HCT116 (cell line): ENCODE measurements around the gene MLX. TPM values are rescaled to one million over a fixed set of nuclear protein-coding genes. Genes with fewer than 3 reads are reported as not detected.

Experiments
- ATAC-seq: fragments of 200-7000 bp; cut with Tn5 transposase; 2 replicates; pipeline ENCODE4 v1.9.1; 2020; ENCODE audit warnings: mild to moderate bottlenecking, moderate library complexity
- BruUV-seq: library from RNA; stranded (reverse); fragments of 400-500 nt; replicated peaks from 2 replicates; lab custom pipeline; 2021; lab: Mats Ljungman, UMichigan
- CTCF ChIA-PET: fragments of 300-600 bp; sonication (Branson Sonifier 250); formaldehyde crosslinking; loops from one replicate; lab custom pipeline; 2021; ENCODE audit warnings: antibody characterized with exemption; lab: Charles Lee
- POLR2A ChIA-PET: fragments of 300-600, 350-600 bp; sonication (Branson Sonifier 250); formaldehyde crosslinking; loops from one replicate; lab custom pipeline; 2021; ENCODE audit warnings: antibody characterized with exemption; lab: Charles Lee
- RAD21 ChIA-PET, 2 experiments: fragments of 300-600 bp; sonication (Branson Sonifier 250); formaldehyde crosslinking; loops; one replicate each; lab custom pipeline; 2023; ENCODE audit warnings: low total read pairs in 2 of 2; ENCODE audit not compliant: uncharacterized antibody in 2 of 2, unreplicated experiment in 2 of 2, low non-redundant PET in 1 of 2; lab: Charles Lee
- DNase-seq: peaks from one replicate; pipeline ENCODE4 v3.0.0-alpha.2; 2010; ENCODE audit warnings: low read depth, low spot score
- H2AFZ ChIP-seq: fragments of 200-600 bp; shearing (Covaris generic), sonication (generic); 2 replicates; pipeline ENCODE4 v1.6.1; 2017; ENCODE audit warnings: low read depth, mixed run types, mixed read lengths, antibody characterized with exemption, low read length; ENCODE audit not compliant: poor library complexity, severe bottlenecking
- H3K27ac ChIP-seq: 2 replicates; pipeline ENCODE4 v1.5.1; 2012; ENCODE audit warnings: low read depth, low read length
- H3K27me3 ChIP-seq: fragments of 200-600 bp; sonication (generic); 2 replicates; pipeline ENCODE4 v1.6.1; 2016; ENCODE audit warnings: mixed run types, low read length, mixed read lengths; ENCODE audit not compliant: insufficient read depth
- H3K36me3 ChIP-seq, 2 experiments: fragments of 200-500 bp in 1 of 2; fragments of 200-600 bp in 1 of 2; sonication (Bioruptor generic) in 1 of 2; sonication (generic) in 1 of 2; 2 replicates each; pipeline versions ENCODE4 v1.5.1 to v1.6.1; 2014 to 2016; ENCODE audit warnings: low read length in 2 of 2, inconsistent platforms in 1 of 2, mixed read lengths in 1 of 2, mixed run types in 1 of 2; ENCODE audit not compliant: insufficient read depth in 2 of 2, control insufficient read depth in 1 of 2
- H3K4me1 ChIP-seq, 2 experiments: fragments of 200-600 bp in 1 of 2; sonication (generic) in 1 of 2; 2 replicates each; pipeline versions ENCODE4 v1.5.1 to v1.6.1; 2012 to 2017; ENCODE audit warnings: low read length in 2 of 2, inconsistent platforms in 1 of 2, mild to moderate bottlenecking in 1 of 2, mixed read lengths in 1 of 2, mixed run types in 1 of 2, moderate library complexity in 1 of 2; ENCODE audit not compliant: insufficient read depth in 2 of 2, control insufficient read depth in 1 of 2
- H3K4me2 ChIP-seq: fragments of 200-600 bp; sonication (generic); 2 replicates; pipeline ENCODE4 v1.6.1; 2017; ENCODE audit warnings: mixed run types, low read length, mixed read lengths
- H3K4me3 ChIP-seq, 2 experiments: fragments of 200-600 bp in 1 of 2; sonication (generic) in 1 of 2; replicated peaks in 1 of 2; 2 replicates each; pipeline ENCODE4 v1.5.1; 2011 to 2016; ENCODE audit warnings: low read length in 2 of 2, control low read depth in 1 of 2, low read depth in 1 of 2, mild to moderate bottlenecking in 1 of 2, mixed read lengths in 1 of 2, mixed run types in 1 of 2
- H3K79me2 ChIP-seq: fragments of 200-600 bp; sonication (generic); 2 replicates; pipeline ENCODE4 v1.6.1; 2017; ENCODE audit warnings: mild to moderate bottlenecking, mixed run types, low read length, moderate library complexity, mixed read lengths; ENCODE audit not compliant: insufficient read depth
- H3K9ac ChIP-seq: fragments of 200-600 bp; sonication (generic); 2 replicates; pipeline ENCODE4 v1.6.1; 2016; ENCODE audit warnings: low read length, mixed read lengths
- H3K9me2 ChIP-seq: fragments of 200-600 bp; sonication (generic), shearing (Covaris generic); 2 replicates; pipeline ENCODE4 v1.6.1; 2017; ENCODE audit warnings: mixed run types, mild to moderate bottlenecking, moderate library complexity; ENCODE audit not compliant: insufficient read depth
- H3K9me3 ChIP-seq, 2 experiments: fragments of 200-500 bp in 1 of 2; fragments of 200-600 bp in 1 of 2; sonication (Bioruptor generic) in 1 of 2; sonication (generic) in 1 of 2; 2 replicates each; pipeline ENCODE4 v1.6.1; 2014 to 2017; ENCODE audit warnings: low read length in 2 of 2, mixed read lengths in 2 of 2, inconsistent platforms in 1 of 2, low read depth in 1 of 2, mild to moderate bottlenecking in 1 of 2, mixed run types in 1 of 2, moderate library complexity in 1 of 2; ENCODE audit not compliant: control insufficient read depth in 1 of 2, insufficient read depth in 1 of 2
- H4K20me1 ChIP-seq: fragments of 200-600 bp; sonication (generic), shearing (Covaris generic); 2 replicates; pipeline ENCODE4 v1.6.1; 2017; ENCODE audit warnings: mixed run types, mild to moderate bottlenecking, moderate library complexity; ENCODE audit not compliant: insufficient read depth
- CBX3 ChIP-seq: IDR thresholded peaks from 2 replicates; pipeline ENCODE4 v1.6.1; 2012; ENCODE audit warnings: low read depth
- CEBPB ChIP-seq: IDR thresholded peaks from 2 replicates; pipeline ENCODE4 v1.6.1; 2012; ENCODE audit warnings: low read depth
- EGR1 ChIP-seq: IDR thresholded peaks from 2 replicates; pipeline ENCODE4 v1.6.1; 2012; ENCODE audit warnings: low read depth
- EZH2 ChIP-seq: fragments of 200-600 bp; sonication (generic); IDR thresholded peaks from 2 replicates; pipeline ENCODE4 v1.6.1; 2017; ENCODE audit warnings: antibody characterized with exemption, mixed run types
- EZH2phosphoT487 ChIP-seq: fragments of 200-600 bp; IDR thresholded peaks from 2 replicates; pipeline ENCODE4 v1.6.1; 2018; ENCODE audit warnings: antibody characterized with exemption, borderline replicate concordance
- JUND ChIP-seq: IDR thresholded peaks from 2 replicates; pipeline ENCODE4 v1.6.1; 2012
- POLR2AphosphoS5 ChIP-seq: IDR thresholded peaks from 2 replicates; pipeline ENCODE4 v1.6.1; 2011; ENCODE audit warnings: mild to moderate bottlenecking, low read depth, low read length, moderate library complexity
- RAD21 ChIP-seq: IDR thresholded peaks from 2 replicates; pipeline ENCODE4 v1.6.1; 2012; ENCODE audit warnings: low read depth, mild to moderate bottlenecking
- YY1 ChIP-seq: IDR thresholded peaks from 2 replicates; pipeline ENCODE4 v1.6.1; 2011; ENCODE audit warnings: low read length, low read depth, moderate library complexity, mild to moderate bottlenecking; ENCODE audit not compliant: insufficient replicate concordance; ENCODE audit errors: extremely low read depth
- intact Hi-C: fragments of 100-400 bp; cut with micrococcal nuclease; formaldehyde crosslinking; loops from 2 replicates; pipeline ENCODE4 v1.10.0; 2022
- total RNA-seq: library from RNA; stranded (reverse); gene quantifications from one replicate; pipeline ENCODE4 v1.2.1, GENCODE V29; 2021; ENCODE audit not compliant: unreplicated experiment
- TF ChIP-seq, protein P1 (sequence below): IDR thresholded peaks from 2 replicates; pipeline ENCODE4 v1.6.1; 2012; ENCODE audit warnings: low read depth
- TF ChIP-seq, protein P2 (sequence below): IDR thresholded peaks from 2 replicates; pipeline ENCODE4 v1.6.1; 2012
- TF ChIP-seq, protein P3 (sequence below), 3 experiments: fragments of 200-600 bp in 1 of 3; sonication (generic) in 1 of 3; IDR thresholded peaks in 2 of 3; conservative IDR thresholded peaks in 1 of 3; 2 replicates each; pipeline ENCODE4 v1.5.1; 2012 to 2017; ENCODE audit warnings: low read depth in 2 of 3, low read length in 2 of 3, antibody characterized with exemption in 1 of 3, borderline replicate concordance in 1 of 3, control low read depth in 1 of 3, mild to moderate bottlenecking in 1 of 3, mixed read lengths in 1 of 3, mixed run types in 1 of 3, moderate library complexity in 1 of 3; ENCODE audit not compliant: insufficient read depth in 1 of 3
- TF ChIP-seq, protein P4 (sequence below): IDR thresholded peaks from 2 replicates; pipeline ENCODE4 v1.6.1; 2011; ENCODE audit warnings: mild to moderate bottlenecking, low read length, moderate library complexity; ENCODE audit not compliant: insufficient replicate concordance; ENCODE audit errors: extremely low read depth

Gene MLX
- total RNA-seq, 1 experiment from 2014 or later: 47.9 TPM

DNA sequence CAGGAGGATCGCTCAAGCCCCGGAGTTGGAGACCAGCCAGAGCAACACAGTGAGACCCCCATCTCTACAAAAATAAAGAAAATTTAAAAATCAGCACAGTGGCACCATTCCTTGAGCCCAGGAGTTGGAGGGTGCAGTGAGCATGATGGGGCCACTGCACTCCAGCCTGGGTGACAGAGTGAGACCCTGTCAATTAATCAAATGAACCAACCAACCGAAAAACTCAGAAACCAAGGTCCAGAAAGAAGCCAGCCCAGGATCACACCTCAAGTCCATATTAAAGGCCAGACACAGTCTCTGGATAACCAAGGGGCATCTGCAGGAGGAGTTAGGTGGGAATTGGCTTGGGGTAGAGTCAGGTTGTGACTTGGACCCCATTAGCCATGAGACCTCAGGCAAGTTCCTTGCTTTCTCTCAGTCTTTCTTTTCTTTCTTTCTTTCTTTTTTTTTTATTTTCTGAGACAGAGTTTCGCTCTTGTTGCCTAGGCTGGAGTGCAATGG, 11.7 kb upstream of the MLX start:
- intact Hi-C loops: no loop called here
- Histone ChIP-seq H3K9me3 (no peaks in the 10 kb centered on the region), H3K9ac (peak overlapping the region; percentile 97), H3K4me3 (peak overlapping the region; percentile 93 to 99), H3K4me2 (peak overlapping the region; percentile 86), H3K27ac (peak overlapping the region; percentile 94), H3K27me3 (no peaks in the 10 kb centered on the region), H3K9me2 (no peaks in the 10 kb centered on the region), H2AFZ (no peak overlapping the region), H3K4me1 (peaks cover 13 to 39% of the 10 kb centered on the region in 2 experiments), H3K79me2 (peaks cover 17% of the 10 kb centered on the region; the same call in 1 of the 2 replicates), H4K20me1 (no peaks in the 10 kb centered on the region), H3K36me3 (no peaks in the 10 kb centered on the region)
- TSS peak; percentile 92 for BruUV-seq
- RAD21 ChIA-PET: no interaction called here
- peak; percentile 3 for ATAC-seq
- no peak for TF ChIP-seq CEBPB
- TF ChIP-seq POLR2AphosphoS5: no peak
- TF ChIP-seq, protein P1, sequence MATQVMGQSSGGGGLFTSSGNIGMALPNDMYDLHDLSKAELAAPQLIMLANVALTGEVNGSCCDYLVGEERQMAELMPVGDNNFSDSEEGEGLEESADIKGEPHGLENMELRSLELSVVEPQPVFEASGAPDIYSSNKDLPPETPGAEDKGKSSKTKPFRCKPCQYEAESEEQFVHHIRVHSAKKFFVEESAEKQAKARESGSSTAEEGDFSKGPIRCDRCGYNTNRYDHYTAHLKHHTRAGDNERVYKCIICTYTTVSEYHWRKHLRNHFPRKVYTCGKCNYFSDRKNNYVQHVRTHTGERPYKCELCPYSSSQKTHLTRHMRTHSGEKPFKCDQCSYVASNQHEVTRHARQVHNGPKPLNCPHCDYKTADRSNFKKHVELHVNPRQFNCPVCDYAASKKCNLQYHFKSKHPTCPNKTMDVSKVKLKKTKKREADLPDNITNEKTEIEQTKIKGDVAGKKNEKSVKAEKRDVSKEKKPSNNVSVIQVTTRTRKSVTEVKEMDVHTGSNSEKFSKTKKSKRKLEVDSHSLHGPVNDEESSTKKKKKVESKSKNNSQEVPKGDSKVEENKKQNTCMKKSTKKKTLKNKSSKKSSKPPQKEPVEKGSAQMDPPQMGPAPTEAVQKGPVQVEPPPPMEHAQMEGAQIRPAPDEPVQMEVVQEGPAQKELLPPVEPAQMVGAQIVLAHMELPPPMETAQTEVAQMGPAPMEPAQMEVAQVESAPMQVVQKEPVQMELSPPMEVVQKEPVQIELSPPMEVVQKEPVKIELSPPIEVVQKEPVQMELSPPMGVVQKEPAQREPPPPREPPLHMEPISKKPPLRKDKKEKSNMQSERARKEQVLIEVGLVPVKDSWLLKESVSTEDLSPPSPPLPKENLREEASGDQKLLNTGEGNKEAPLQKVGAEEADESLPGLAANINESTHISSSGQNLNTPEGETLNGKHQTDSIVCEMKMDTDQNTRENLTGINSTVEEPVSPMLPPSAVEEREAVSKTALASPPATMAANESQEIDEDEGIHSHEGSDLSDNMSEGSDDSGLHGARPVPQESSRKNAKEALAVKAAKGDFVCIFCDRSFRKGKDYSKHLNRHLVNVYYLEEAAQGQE: no peak
- TF ChIP-seq EZH2: no peak
- no peak for TF ChIP-seq RAD21
- TF ChIP-seq, protein P2, sequence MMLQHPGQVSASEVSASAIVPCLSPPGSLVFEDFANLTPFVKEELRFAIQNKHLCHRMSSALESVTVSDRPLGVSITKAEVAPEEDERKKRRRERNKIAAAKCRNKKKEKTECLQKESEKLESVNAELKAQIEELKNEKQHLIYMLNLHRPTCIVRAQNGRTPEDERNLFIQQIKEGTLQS: no peak
- TF ChIP-seq, protein P3, sequence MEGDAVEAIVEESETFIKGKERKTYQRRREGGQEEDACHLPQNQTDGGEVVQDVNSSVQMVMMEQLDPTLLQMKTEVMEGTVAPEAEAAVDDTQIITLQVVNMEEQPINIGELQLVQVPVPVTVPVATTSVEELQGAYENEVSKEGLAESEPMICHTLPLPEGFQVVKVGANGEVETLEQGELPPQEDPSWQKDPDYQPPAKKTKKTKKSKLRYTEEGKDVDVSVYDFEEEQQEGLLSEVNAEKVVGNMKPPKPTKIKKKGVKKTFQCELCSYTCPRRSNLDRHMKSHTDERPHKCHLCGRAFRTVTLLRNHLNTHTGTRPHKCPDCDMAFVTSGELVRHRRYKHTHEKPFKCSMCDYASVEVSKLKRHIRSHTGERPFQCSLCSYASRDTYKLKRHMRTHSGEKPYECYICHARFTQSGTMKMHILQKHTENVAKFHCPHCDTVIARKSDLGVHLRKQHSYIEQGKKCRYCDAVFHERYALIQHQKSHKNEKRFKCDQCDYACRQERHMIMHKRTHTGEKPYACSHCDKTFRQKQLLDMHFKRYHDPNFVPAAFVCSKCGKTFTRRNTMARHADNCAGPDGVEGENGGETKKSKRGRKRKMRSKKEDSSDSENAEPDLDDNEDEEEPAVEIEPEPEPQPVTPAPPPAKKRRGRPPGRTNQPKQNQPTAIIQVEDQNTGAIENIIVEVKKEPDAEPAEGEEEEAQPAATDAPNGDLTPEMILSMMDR (IDR thresholded peaks at IDR 0.05 in 2 of 3, conservative IDR thresholded peaks at IDR 0.05 in 1 of 3; ENCODE audit: borderline replicate concordance in 1 of 3, insufficient read depth in 1 of 3, low read depth in 2 of 3, low read length in 2 of 3): no peak
- TF ChIP-seq, protein P4, sequence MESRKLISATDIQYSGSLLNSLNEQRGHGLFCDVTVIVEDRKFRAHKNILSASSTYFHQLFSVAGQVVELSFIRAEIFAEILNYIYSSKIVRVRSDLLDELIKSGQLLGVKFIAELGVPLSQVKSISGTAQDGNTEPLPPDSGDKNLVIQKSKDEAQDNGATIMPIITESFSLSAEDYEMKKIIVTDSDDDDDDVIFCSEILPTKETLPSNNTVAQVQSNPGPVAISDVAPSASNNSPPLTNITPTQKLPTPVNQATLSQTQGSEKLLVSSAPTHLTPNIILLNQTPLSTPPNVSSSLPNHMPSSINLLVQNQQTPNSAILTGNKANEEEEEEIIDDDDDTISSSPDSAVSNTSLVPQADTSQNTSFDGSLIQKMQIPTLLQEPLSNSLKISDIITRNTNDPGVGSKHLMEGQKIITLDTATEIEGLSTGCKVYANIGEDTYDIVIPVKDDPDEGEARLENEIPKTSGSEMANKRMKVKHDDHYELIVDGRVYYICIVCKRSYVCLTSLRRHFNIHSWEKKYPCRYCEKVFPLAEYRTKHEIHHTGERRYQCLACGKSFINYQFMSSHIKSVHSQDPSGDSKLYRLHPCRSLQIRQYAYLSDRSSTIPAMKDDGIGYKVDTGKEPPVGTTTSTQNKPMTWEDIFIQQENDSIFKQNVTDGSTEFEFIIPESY: no peak
- no peak for TF ChIP-seq EZH2phosphoT487
- no peak for TF ChIP-seq JUND
- TF ChIP-seq EGR1: no peak
- no peak for TF ChIP-seq CBX3
- no peak for TF ChIP-seq YY1
- CTCF ChIA-PET: interaction anchor here (1.2 to 2.1 kb wide), 2 partner anchors 23 to 123 kb away, joined by 3 to 8 read pairs; partner anchors contain the start of gene PSMC3IP
- POLR2A ChIA-PET: interaction anchor here (0.5 to 1.6 kb wide), 2 partner anchors 132 to 145 kb away, joined by 3 read pairs; partner anchors contain the start of gene CAVIN1
- DNase-seq: no peak
